Endometrium (tissue), 2 donors: Measurements from ENCODE around the gene ROBO2.

Experiments
- FAIRE-seq: peaks from 2 replicates; lab custom pipeline; 2012; peaks lifted over from hg19 to GRCh38; lab: Jason Lieb, UNC
- donor health status: control.
- donor health status: control.

The ROBO2 gene, protein sequence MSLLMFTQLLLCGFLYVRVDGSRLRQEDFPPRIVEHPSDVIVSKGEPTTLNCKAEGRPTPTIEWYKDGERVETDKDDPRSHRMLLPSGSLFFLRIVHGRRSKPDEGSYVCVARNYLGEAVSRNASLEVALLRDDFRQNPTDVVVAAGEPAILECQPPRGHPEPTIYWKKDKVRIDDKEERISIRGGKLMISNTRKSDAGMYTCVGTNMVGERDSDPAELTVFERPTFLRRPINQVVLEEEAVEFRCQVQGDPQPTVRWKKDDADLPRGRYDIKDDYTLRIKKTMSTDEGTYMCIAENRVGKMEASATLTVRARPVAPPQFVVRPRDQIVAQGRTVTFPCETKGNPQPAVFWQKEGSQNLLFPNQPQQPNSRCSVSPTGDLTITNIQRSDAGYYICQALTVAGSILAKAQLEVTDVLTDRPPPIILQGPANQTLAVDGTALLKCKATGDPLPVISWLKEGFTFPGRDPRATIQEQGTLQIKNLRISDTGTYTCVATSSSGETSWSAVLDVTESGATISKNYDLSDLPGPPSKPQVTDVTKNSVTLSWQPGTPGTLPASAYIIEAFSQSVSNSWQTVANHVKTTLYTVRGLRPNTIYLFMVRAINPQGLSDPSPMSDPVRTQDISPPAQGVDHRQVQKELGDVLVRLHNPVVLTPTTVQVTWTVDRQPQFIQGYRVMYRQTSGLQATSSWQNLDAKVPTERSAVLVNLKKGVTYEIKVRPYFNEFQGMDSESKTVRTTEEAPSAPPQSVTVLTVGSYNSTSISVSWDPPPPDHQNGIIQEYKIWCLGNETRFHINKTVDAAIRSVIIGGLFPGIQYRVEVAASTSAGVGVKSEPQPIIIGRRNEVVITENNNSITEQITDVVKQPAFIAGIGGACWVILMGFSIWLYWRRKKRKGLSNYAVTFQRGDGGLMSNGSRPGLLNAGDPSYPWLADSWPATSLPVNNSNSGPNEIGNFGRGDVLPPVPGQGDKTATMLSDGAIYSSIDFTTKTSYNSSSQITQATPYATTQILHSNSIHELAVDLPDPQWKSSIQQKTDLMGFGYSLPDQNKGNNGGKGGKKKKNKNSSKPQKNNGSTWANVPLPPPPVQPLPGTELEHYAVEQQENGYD (N-terminal part only)

DNA sequence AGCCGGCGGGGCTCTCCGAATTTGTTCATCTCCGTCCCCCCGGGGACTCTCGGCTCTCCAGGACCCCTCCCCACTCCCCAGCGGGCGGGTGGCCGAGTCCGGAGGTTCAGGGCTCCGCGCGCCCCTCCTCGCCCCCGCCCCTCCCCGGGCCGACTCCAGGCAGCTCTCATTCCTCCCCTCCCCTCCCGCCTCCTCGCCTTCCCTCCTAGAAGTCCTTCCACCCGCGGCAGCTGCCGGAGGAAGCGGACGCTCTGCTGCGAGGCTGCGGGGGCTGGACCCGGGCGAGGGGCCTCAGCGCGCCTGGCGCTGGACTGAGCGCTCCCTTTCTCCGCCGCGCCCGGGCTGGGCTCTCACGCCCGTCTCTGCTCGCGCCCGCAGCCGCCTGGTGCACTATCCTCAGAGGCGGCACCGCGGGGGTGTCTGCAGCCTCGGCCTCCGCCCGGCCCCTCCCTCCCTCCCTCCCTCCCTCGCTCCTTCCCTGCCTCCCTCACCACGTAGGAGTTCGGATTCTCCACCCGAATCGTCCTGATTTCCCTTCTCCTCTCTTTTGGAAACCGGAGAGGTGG is at the start of gene ROBO2:
TSS of gene ROBO2 (plus strand) at position 494 of the 566 bp plus-strand sequence. CDS start 687 bp downstream, outside the sequence.
- no peak for FAIRE-seq

DNA sequence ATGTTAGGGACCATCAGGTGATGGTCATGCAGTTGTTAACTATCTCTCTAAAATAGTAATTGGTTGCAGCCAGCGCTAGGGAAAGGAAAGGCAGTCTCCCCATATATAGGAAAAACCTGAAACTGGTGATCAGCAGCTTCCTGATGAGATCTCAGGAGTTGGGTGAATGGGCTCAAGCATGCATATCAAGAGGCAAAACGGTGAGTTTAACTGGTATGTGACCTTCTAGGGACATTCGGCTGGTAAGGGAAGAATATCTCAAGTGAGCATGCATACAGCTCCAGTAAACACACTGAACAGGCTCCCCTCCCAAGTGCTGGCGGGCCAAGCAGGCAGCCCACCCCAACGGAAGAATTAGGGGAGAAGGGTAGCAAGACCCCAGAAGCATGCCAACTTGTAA is 49.3 kb upstream of the ROBO2 start:
- FAIRE-seq, result no peak

DNA sequence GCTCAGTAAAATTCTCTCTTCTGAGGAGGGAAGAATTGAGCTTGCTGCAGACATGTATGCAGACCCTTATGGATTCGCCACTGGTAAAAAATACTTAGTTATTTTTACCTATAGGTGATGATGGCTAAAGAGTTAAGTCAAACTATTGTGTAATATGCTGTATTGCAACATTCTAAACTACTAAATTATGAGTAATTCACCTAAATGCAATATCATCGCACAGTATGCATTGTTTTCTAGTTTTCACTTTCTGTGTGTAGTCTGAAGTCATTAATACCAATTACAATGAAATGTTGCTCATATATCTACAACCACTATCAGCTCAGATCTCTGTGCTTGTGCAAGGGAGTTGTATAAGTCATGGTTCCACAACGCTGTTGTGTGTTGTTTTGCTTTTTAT is 48.7 kb upstream of the ROBO2 start:
- no peak for FAIRE-seq

DNA sequence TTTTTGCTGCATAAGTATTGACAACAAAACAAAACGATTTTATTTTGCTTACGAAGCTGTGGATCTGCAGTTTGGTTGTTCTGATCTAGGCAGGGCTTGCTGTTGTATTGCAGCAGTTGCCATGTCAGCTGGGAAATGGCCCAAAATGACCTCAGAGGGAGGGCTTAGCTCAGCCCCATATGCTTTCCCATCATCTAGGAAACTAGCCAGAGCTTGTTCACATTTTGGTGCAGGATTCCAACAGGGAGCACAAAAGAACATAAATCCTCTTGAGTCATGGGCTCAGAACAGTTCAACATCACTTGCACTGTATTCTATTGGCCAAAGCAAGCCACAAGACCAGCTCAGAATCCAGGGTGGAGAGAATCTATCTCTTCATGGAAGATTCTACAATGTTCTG is 42.2 kb upstream of the ROBO2 start:
- FAIRE-seq, result no peak

DNA sequence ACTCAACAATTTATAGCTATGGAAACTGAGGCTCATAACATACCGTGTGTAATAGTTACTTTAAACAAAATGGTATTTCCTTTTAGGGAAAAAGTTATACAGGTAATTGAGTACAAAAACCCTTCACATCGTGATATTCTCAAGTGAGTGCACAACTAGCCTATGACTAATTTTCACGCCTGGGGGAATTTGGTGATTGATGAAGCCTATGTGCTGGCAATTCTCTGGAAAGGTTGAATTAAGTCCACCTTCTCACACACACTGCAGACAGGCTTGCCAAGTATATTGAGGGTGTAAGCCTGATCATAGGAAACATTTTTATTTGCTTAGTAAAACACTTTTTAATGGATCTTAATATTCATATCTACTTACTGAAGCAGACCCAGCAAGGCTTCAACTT is 41.3 kb upstream of the ROBO2 start:
- no peak for FAIRE-seq

DNA sequence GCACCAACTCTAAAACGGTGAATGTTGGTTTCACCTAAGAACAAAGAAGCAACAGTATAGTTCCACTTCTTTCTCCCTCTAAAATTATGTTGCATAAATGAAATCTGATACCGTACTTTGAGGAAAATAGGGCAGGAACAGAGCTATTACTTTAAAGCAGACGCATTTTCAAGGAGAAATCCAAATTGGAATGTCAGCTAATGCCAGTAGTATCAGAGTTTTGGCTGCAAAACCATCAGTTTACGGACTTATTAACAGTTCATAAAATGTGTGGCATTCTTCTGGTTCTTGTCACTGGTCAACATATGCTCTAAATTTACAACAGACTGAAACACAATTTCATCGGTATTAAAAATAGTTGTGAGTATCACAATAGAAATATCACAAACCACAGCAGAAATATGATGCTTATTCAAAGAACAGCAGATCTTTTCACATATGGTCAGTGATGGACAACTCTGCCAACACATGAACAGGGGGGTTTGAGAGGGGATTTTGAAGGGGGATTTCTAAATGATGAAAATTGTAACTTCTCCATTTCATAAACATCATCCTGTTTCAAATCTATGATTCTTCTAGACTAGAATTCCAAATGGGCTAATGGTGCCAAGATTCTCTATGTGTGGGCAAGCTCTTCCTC is 38.7 kb upstream of the ROBO2 start:
- peak; percentile 76 for FAIRE-seq

DNA sequence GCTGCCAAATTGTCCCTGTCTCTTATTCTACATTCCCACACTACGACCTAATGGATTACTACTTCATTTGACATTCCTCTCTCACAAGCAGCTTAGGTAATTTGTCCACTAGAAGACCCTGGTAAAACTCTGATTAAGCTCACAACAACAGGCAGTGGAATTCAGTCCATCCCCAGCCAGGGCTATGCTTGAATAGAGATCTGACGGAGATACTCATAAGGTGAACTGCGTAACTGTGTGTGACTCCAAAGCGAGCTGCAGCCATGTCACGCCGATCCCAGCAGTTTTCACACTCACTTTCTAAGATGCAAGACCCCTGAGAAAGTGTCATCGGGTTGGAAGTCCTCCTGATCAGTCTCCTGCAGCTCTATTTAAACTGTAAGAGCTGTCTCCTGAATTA is 25.7 kb upstream of the ROBO2 start:
- FAIRE-seq, result no peak

DNA sequence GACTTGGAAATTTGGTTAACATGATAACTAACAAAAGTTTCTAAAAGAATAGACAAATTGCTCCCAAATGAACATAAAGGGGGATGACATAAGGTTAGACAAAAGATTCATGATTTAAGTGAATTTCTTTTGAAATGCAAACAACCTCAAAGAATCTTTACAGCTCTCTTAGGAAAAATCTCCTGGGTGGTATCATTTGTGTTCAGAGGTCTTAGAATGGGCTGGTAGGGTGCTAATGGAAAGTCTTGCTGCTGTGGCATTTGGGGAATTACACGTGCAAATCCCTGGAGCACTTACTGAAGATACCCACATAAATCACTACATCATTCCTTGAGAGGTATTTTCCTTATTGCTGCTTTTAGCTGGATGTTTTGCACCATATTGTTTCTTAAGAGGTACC is 14.4 kb upstream of the ROBO2 start:
- FAIRE-seq, result no peak

DNA sequence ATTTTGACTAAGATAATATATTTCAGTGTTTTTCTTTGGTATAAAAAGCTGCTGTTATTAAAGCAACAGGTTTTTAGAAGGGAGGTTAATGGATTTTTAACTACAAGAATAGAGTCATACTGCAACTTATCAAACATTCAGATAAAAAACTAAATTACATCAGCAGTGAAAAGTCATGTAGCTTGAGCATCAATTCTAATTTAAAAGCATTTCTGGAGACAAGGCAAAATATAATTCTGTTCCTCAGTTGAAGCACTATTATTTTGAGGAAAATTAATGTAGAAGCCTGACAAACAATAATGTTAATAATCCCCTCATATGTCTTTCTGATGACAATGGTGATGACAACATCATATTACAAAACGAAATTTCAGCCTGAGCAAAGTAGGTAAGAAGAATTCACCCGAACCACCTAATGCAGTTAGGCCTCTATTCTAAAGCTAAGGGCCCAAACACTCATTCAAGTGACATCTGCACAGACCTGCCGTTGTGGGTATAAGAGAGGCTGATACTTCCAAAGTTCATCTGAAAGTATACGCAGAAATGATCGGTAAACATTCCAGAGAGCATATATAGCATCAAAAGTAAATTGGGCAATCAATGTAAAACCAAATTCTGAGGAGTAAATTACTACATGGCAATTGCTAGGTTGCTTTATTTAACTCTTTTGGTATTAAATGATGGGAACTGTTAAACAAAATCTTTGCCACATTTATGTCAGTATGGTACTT is 12.8 kb upstream of the ROBO2 start:
- no peak for FAIRE-seq

DNA sequence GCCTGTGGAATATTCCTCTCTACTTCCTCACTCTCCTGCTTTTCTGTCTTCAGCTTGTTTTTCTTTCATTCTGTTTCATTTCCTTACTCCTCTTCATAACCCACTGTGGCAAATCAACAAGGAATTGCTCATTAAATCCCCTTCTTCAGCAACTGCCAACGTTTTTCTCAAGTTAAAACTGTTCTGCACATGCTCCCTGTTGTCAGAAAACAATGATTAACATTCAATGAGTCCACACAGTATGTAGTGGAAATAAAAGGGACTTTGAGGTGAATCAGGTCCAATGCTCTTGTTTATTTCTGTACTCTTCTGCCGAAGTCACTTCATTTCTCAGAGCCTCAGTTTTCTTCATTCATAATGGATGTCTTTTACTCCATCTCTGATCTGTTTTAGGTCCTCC is 11.9 kb upstream of the ROBO2 start:
- FAIRE-seq, result no peak

DNA sequence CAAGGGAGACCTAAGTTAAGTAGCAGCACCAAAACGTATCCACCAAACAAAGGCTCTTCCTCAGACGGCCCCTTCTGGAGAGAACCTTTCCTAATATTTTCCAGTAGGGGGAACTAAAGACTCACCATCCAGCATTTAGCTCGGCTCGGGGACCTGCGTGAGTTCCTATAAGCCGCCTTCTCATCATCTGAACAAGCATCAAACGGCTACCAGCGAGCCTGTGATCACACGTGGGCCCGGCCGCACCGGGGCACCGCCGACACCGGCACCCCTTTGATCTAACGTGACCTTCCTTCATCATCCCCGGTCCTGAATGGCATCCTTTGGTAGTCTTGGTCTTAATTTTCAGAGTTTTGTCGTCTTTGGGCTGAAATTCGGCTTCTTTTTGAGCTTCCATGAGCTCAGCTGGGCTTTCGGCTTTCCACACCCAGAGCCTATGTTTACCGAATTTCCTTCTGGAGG is 1.4 kb upstream of the ROBO2 start:
- peak; percentile 88 for FAIRE-seq

DNA sequence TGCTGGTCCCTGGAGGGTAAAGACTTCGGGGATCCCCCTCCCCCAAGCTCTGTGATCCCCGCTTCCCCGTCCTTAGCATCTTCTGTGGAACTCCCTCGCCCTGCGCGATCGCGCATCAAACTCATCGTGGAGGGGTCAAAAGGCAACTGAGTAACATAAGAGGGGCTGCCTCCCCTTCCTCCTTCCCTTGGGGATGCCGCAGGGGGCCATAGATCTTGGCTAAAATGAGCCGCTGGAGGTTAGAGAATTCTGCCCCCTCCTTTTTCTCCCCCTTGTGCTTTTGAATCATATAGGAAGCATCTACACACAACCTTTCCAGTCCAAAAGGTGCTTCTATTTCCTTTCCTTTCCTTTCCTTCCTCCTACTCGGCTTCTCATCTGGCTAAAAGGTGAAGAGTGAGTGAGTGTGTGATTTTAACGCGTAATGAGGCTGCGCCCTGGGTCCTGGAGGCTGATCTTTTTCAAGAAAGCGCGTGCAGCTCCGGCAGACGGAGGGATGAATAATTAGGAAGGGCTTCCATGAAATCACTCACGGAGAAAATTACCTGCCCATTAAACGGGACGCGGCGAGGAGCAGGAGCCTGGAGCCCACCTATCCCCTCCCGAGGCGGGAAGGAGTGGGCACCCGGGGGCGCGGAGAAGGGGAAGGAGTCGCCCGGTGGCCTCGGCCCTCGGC is 831 bp upstream of the ROBO2 start:
- FAIRE-seq, result no peak

DNA sequence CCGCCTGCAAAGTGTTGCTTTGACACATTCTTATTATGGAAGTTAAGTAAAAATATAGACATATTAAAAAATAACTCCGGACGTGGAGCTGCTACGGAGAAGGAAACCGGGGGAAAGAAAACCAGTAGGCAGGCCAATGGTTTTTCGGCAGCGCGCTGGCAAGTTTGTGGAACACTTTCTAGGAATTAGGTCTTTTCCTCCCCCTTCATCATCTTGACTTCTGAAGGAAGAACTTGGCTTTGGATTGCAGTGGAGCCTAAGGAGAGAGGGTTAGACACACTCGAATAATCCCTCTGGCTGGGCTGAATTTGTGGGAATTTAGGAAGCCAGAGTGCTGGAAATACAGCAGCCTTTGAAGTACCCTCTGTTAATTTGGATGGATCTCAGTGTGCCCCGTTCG is 317 bp downstream of the ROBO2 start:
- FAIRE-seq, result no peak

DNA sequence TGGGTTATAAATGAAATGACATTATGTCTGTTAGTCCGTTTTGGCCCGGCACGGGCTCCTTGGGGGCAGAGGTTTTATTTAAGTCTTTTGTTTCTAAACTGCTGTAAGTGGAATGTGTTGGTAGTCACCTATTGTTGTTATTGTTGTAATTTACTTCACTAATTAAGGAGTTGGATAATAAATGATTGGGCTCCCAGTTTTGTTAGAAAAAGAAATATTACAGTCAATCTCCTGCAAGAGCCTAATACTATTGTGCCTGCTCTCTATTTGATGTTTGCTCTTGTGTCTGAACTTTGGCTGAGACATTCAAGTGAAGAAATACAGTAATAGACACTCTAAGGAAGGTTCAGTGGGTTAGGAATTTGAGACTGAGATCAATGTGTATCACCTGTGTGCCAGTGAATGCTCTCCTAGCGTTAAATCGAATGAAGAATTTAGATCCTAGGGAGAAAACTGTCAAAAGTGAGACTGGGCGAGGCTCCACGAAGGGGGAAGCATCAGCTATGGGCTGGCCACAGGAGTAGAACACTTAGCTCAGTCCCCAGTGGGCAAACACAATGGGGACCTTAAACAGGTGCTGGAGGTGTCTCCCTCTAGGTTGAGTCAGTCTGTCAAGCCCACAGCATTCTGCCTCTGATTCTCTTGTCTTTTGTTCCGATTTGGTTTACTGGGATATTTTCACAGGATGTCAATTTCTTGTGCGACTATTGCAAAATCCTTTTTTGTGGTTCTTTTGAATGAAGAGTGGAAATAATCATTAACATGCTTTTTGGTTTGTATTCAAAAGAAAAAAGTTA is 1.2 kb downstream of the ROBO2 start:
- no peak for FAIRE-seq

DNA sequence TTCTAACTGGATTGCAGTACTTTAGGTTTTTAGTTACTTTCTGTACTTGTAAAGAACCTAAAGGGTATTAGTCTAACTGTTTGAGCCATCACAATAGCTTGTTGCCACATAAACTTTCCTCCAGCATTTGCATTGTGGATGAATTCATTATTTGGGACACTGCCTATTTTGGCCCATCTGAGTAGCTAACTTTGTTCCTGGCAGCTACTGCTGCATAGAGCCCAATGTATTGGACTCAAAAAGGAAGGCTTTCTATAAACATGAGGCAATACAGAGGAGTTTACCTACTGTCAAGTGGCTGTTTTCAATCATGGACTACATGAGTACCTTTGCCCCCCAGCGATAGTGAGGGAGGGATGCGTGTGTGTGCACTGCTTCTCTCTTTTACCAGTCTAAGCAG is 1.9 kb downstream of the ROBO2 start:
- FAIRE-seq, result no peak

DNA sequence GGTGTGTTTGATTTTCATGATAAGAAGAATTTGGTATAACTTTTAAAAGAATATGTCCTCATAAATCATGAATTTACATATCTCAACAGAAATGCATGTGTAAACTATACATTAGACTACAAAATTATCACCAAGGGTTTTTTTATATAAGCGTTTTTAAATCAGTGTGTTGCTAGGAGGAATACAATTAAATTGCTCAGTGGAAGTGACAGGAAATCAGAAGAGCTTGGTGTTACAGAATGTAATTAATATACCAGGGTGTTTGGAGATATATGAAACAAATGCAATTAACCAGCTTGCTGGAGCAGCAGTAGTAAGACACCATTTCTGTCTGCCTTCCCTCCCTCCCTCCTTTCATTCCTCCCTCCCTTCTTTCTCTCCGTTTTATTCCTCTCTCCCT is 2.4 kb downstream of the ROBO2 start:
- FAIRE-seq, result no peak

DNA sequence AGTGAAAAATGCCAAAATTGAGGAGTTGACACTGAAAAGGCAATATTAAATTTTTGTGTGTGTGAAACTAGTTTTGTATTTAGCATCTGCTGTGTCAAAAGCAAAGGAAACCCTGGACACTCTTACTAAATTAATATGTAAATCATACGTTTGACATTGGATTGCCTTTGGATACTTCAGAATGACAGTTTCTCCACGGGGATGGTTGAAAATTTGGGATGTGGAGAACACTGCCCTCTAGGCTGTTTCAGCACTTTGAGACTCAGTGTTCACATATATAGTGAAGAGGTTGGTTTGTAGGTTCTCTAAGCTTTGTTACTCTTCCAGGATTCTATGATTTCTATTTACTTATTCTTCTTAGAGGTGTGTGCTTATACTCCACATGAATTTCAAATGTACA is 3.0 kb downstream of the ROBO2 start:
- no peak for FAIRE-seq

DNA sequence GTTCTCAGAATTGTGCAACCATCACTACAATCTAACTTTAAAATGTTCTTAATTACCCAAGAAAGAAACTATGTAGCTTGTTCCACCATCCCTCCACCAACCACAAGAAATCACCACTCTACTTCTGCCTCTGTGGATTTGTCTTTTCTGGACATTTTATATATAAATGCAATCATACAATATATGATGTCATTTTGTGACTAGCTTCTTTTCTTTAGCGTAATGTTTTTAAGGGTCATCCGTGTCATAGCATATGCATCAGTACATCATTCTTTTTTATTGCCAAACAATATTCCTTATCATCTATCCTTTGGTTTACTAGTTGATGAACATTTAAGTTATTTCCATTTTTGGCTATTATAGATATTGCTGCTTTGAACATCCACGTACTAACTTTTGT is 5.8 kb downstream of the ROBO2 start:
- no peak for FAIRE-seq

DNA sequence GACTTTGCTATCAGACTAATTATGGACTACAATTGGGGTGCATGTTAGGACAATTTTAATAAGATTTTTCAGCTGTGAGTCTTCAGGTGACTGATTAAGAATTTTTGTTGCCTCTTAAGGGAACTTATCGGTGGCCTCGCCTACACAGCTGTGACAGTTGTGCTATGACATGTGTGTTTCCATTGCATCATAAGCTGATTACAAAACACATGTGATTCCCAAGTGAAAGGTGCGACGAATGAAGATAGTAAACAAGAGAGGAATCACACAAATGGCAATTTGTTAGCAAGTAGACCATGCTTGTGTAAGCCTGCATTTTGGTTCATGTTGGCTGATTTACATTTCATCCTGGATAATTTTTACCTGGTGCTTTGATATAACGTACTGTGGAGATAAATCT is 8.3 kb downstream of the ROBO2 start:
- FAIRE-seq, result no peak

DNA sequence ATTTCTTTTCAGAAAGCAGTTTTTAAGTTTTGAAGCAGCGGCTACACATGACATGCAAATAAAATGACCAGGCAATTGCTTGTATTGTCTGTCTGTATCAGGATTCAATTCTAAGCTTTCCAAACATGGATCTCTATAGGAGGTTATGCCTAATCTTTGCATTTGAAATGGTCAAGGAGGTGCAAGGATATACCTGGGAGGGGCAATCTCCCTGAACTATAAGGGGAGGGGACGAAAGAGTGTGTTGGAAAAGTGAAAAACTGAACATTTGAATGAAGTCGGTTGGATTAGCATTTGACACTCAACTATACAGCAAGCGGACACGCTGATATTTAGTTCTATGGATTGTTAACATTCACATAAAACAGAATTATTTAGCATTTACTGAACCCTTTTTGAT is 11.7 kb downstream of the ROBO2 start:
- no peak for FAIRE-seq
